Suprapubic skin (tissue), 4 donors: ENCODE measurements around the gene SRP9. TPM values are rescaled to one million over a fixed set of nuclear protein-coding genes. Genes with fewer than 3 reads are reported as not detected.
"Not testable (repeated sequence)": the region's sequence is repeated elsewhere in the genome, so short reads cannot be mapped to it uniquely, and the experiment has no call there.

ENCODE experiments used
- DNase-seq, 2 donors: peaks; one replicate each; pipeline ENCODE4 v3.0.0-alpha.2; 2019; ENCODE audit warnings: low spot score in 2 of 2
- H3K27ac ChIP-seq: fragments of 200-600 bp; sonication (generic); one replicate; pipeline ENCODE4 v1.5.1; 2019
- H3K27me3 ChIP-seq: fragments of 200-600 bp; sonication (generic); one replicate; pipeline ENCODE4 v1.5.1; 2019
- H3K36me3 ChIP-seq: fragments of 200-600 bp; sonication (generic); one replicate; pipeline ENCODE4 v1.5.1; 2019
- H3K4me1 ChIP-seq: fragments of 200-600 bp; sonication (generic); one replicate; pipeline ENCODE4 v1.5.1; 2019
- H3K4me3 ChIP-seq: fragments of 200-600 bp; sonication (generic); one replicate; pipeline ENCODE4 v1.5.1; 2019; ENCODE audit warnings: mild to moderate bottlenecking
- H3K9me3 ChIP-seq: fragments of 200-600 bp; sonication (generic); one replicate; pipeline ENCODE4 v1.5.1; 2019
- EP300 ChIP-seq: sonication (generic); formaldehyde crosslinking; IDR thresholded peaks from one replicate; pipeline ENCODE4 v1.6.1; 2017; ENCODE audit warnings: antibody characterized with exemption
- POLR2A ChIP-seq, 2 donors: fragments of 450-650 bp; IDR thresholded peaks; one replicate each; pipeline ENCODE4 v1.6.1; 2017; ENCODE audit warnings: antibody characterized with exemption in 2 of 2, mild to moderate bottlenecking in 2 of 2, moderate library complexity in 2 of 2
- POLR2AphosphoS5 ChIP-seq, 3 donors: sonication (generic); formaldehyde crosslinking; IDR thresholded peaks; one replicate each; pipeline ENCODE4 v1.6.1; 2017; ENCODE audit warnings: antibody characterized with exemption in 3 of 3
- WGBS: methylation state at CpG from one replicate; pipeline ENCODE4 v1.1.5; 2018; 5-methylcytosine and 5-hydroxymethylcytosine counted together
- total RNA-seq, 4 donors: library from RNA; depleted of rRNA; stranded (reverse); fragments of >200 nt; gene quantifications; one replicate each; pipeline ENCODE4 v1.1.0, GENCODE V29; 2016
- TF ChIP-seq, protein P1 (sequence below), 2 donors: fragments of 200-600 bp in 1 of 2; fragments of 450-650 bp in 1 of 2; sonication (generic) in 1 of 2; IDR thresholded peaks; one replicate each; pipeline ENCODE4 v1.5.1; 2016 to 2019; ENCODE audit warnings: antibody characterized with exemption in 2 of 2, mild to moderate bottlenecking in 1 of 2, moderate library complexity in 1 of 2

The SRP9 gene
- total RNA-seq, 4 donors from 2014 or later = 139 to 162 (median 144) TPM

DNA sequence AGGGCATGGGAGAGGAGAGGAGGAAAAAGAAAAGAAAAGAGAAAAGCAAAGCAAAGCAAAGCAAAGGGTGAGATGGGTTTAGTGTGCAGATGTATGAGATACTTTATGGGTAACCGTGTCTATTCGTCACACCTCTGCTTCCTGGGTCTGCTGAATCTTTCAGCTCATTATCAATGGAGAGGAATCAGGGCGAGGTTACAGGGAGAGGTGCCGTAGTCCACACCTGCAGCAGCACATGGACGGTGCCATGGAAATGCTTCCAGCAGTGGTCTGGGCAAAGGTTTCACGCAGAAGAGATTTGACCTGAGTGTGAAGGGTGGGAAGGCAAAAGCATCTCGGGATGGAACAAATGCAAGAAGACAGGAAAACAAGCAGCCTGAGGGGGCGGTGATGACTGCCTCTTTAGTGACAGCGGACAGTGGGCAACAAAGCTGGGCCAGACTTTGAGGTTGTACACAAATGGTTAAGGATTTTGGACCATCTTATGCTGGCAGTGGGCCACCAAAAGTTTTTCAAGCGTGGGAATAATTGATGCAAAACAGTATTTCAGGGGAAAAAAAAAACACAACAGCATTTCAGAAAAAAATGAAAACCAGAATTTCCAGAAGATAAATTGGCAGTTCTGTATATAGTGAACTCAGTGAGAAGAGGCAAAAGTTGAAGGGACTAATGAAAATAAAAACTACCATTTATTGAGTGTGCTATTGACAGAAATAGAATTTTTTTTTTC lies 19.5 kb upstream of the SRP9 start:
- Histone ChIP-seq H3K4me3 (no peak overlapping the region), H3K27ac (no peak overlapping the region), H3K9me3 (no peaks in the 10 kb centered on the region), H3K27me3 (no peaks in the 10 kb centered on the region), H3K4me1 (peaks cover 31% of the 10 kb centered on the region), H3K36me3 (no peaks in the 10 kb centered on the region)
- TF ChIP-seq EP300 = no peak
- TF ChIP-seq, protein P1, sequence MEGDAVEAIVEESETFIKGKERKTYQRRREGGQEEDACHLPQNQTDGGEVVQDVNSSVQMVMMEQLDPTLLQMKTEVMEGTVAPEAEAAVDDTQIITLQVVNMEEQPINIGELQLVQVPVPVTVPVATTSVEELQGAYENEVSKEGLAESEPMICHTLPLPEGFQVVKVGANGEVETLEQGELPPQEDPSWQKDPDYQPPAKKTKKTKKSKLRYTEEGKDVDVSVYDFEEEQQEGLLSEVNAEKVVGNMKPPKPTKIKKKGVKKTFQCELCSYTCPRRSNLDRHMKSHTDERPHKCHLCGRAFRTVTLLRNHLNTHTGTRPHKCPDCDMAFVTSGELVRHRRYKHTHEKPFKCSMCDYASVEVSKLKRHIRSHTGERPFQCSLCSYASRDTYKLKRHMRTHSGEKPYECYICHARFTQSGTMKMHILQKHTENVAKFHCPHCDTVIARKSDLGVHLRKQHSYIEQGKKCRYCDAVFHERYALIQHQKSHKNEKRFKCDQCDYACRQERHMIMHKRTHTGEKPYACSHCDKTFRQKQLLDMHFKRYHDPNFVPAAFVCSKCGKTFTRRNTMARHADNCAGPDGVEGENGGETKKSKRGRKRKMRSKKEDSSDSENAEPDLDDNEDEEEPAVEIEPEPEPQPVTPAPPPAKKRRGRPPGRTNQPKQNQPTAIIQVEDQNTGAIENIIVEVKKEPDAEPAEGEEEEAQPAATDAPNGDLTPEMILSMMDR (IDR thresholded peaks at IDR 0.05) = no peak
- TF ChIP-seq POLR2AphosphoS5 (IDR thresholded peaks at IDR 0.05) = no peak
- TF ChIP-seq POLR2A (IDR thresholded peaks at IDR 0.05) = no peak
- peak in 1 of 2 donors; percentile 44 for DNase-seq
- 59% methylated on average over 10 of the region's 10 CpGs for WGBS

DNA sequence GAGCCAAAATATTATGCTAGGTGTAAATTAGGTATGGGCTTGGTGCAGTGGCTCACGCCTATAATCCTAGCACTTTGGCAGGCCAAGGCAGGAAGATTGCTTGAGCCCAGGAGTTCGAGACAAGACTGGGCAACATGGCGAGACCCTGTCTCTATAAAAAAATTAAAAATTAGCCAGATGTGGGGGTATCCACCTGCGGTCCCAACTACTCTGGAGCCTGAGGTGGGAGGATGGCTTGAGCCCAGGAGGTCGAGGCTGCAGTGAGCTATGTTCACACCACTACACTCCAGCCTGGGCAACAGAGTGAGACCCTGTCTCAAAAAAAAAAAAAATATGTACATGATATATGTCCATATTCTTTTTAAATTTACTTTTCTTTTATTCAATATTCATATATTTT lies 17.7 kb upstream of the SRP9 start:
- peak in 1 of 2 donors; percentile 5 for DNase-seq
- H3K4me1 ChIP-seq = peaks cover 43% of the 10 kb centered on the region
- 91% methylated on average over 5 of the region's 5 CpGs for WGBS
- not testable (repeated sequence) for H3K27me3 ChIP-seq, H3K27ac ChIP-seq, H3K36me3 ChIP-seq, H3K9me3 ChIP-seq, H3K4me3 ChIP-seq

DNA sequence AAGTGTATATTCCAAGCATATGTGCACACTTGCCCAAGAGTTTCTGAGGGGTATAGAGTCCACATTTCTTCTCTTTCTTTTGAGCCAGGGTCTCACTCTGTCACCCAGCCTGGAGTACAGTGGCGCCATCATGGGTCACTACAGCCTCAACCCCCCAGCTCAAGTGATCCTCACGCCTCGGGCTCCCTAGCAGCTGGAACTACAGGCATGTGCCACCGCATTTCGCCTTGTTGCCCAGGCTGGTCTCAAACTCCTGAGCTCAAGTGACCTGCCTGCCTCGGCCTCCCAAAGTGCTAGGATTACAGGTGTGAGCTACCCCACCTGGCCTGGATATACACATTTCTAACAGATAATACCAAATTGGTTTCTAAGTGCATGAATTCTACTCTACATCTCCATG lies 17.1 kb upstream of the SRP9 start:
- peak; percentile 37 to 42 for DNase-seq
- no peaks in the 10 kb centered on the region for H3K36me3 ChIP-seq
- WGBS = 96% methylated on average over 6 of the region's 6 CpGs

DNA sequence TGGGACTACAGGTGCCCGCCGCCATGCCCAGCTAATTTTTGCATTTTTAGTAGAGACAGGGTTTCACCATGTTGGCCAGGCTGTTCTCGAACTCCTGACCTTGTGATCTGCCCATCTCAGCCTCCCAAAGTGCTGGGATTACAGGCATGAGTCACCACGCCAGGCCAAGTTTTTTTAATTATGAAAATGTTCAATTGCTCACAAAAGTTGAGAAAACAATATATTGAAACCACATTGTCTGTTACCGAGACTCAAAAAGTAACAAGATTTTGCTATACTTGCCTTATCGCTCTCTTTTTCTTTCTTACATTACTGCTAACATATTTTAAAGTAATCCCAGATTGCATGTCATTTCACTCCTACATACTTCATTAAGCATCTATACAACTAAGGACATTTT lies 16.2 kb upstream of the SRP9 start:
- not testable (repeated sequence) for H3K4me3 ChIP-seq, H3K27ac ChIP-seq, H3K27me3 ChIP-seq, H3K9me3 ChIP-seq, H3K36me3 ChIP-seq
- peaks cover 41% of the 10 kb centered on the region for H3K4me1 ChIP-seq
- peak; percentile 20 to 37 for DNase-seq
- WGBS = 78% methylated on average over 6 of the region's 6 CpGs

More for the DNA sequence above, 17.1 kb upstream of the SRP9 start:
- TF ChIP-seq, protein P1 (IDR thresholded peaks at IDR 0.05) = no peak
- TF ChIP-seq EP300 = no peak
- TF ChIP-seq POLR2A (IDR thresholded peaks at IDR 0.05) = no peak
- no peak for TF ChIP-seq POLR2AphosphoS5 (IDR thresholded peaks at IDR 0.05)
- no peaks in the 10 kb centered on the region for H3K27me3 ChIP-seq
- no peak overlapping the region for H3K27ac ChIP-seq
- no peak overlapping the region for H3K4me3 ChIP-seq
- no peaks in the 10 kb centered on the region for H3K9me3 ChIP-seq
- H3K4me1 ChIP-seq = peaks cover 37% of the 10 kb centered on the region

DNA sequence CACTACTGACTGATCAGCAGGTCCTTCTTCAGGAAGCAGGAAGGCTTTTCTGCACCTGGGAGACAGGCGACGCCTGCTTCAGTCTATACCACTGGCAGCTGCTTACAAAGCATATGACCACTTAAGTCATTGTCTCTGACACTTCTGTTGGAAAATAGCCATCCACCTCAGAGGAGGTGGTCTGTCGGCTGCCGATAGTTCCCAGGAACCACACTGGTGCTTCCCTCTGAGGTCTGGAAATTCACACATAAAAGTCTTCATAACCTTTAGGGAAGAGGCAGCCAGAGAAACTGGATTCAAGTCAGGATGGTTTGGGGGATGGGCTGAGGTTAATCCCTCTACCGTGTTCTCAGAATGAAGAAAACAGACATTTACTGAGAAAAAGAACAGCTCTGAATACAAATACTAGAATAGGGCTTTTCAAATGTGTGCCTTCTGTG lies 15.6 kb upstream of the SRP9 start:
- Histone ChIP-seq H3K4me1 (peaks cover 47% of the 10 kb centered on the region), H3K27ac (peak overlapping the region; percentile 22), H3K27me3 (no peaks in the 10 kb centered on the region), H3K4me3 (no peak overlapping the region), H3K9me3 (no peaks in the 10 kb centered on the region), H3K36me3 (no peaks in the 10 kb centered on the region)
- 82% methylated on average over 5 of the region's 5 CpGs for WGBS
- DNase-seq = peak; percentile 32 to 43
- no peak for TF ChIP-seq POLR2AphosphoS5 (IDR thresholded peaks at IDR 0.05)
- TF ChIP-seq, protein P1 (IDR thresholded peaks at IDR 0.05) = no peak
- TF ChIP-seq POLR2A (IDR thresholded peaks at IDR 0.05) = no peak
- TF ChIP-seq EP300 = no peak

DNA sequence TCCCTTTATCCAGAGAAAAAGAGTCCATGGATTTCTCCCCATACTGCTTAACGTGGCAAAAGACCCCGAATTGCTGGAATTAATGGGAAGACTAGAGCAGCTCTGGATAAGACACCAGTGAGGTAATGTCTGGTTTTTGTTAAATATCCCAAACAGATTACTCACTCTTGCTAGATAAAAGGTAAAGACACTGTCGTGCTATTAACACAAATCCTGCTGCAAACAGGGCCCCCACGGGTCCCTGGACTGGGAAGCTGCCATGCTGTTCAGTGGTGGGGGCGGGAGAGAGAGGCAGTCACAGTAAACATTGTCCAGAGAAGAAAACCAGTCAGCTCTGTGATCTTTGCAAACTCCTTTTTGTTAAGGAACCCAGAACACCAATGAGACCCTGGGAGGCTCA lies 15.2 kb upstream of the SRP9 start:
- peak in 1 of 2 donors; percentile 38 for DNase-seq
- no peaks in the 10 kb centered on the region for H3K9me3 ChIP-seq
- H3K36me3 ChIP-seq = no peaks in the 10 kb centered on the region
- H3K27ac ChIP-seq = peak overlapping the region; percentile 22
- WGBS = 68% methylated on average over 5 of the region's 5 CpGs
- H3K4me3 ChIP-seq = no peak overlapping the region
- peaks cover 51% of the 10 kb centered on the region for H3K4me1 ChIP-seq
- no peaks in the 10 kb centered on the region for H3K27me3 ChIP-seq
- no peak for TF ChIP-seq POLR2A (IDR thresholded peaks at IDR 0.05)
- TF ChIP-seq, protein P1 (IDR thresholded peaks at IDR 0.05) = no peak
